Pulmonary artery endothelial cell (primary cell): ENCODE measurements around the gene FSD2. TPM values are rescaled to one million over a fixed set of nuclear protein-coding genes. Genes with fewer than 3 reads are reported as not detected.
"Not testable (repeated sequence)": the region's sequence is repeated elsewhere in the genome, so short reads cannot be mapped to it uniquely, and the experiment has no call there.

ENCODE experiments used
- DNase-seq: peaks from one replicate; pipeline ENCODE4 v3.0.0-alpha.2; 2011; ENCODE audit warnings: low read depth, low spot score
- total RNA-seq: library from RNA; depleted of rRNA; stranded (reverse); fragments of >200 nt; gene quantifications from 2 replicates; pipeline ENCODE4 v1.2.3, GENCODE V29; 2014

FSD2 gene
- total RNA-seq, 1 donor from 2014 or later, result not detected

DNA sequence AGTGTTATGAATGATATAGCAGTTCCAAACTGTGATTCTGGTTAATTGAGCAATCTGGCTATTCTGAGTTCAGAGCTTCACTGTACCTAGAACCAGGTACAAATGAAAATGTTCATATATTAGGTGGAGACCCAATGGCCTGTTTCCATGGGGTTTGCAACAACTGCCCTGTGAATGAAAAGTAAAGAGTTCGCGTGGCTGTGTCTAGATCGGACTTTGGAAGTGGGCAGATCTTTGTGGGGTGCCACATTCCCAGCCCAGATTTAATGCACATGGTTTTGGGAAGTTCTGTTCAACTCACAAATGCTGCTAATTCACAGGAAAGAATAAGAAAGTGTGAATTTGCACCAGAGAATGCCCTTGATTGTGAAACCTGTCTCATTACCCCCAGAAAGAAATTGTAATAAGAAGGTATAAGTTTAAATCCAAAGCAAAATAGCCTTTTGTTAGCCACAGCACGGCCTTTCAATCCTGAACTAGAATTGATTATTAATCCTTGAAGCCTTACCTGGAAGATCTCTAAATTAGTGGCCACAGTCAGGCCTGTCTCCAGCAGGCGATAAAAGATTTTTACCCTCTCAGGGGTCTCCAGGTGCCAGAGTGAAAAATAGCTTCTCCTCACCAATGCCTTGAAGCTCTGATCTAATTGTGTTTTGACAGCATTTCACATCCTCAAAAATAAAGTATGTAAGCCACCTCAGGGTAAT lies 26.2 kb upstream of the FSD2 start:
- DNase-seq, result no peak

DNA sequence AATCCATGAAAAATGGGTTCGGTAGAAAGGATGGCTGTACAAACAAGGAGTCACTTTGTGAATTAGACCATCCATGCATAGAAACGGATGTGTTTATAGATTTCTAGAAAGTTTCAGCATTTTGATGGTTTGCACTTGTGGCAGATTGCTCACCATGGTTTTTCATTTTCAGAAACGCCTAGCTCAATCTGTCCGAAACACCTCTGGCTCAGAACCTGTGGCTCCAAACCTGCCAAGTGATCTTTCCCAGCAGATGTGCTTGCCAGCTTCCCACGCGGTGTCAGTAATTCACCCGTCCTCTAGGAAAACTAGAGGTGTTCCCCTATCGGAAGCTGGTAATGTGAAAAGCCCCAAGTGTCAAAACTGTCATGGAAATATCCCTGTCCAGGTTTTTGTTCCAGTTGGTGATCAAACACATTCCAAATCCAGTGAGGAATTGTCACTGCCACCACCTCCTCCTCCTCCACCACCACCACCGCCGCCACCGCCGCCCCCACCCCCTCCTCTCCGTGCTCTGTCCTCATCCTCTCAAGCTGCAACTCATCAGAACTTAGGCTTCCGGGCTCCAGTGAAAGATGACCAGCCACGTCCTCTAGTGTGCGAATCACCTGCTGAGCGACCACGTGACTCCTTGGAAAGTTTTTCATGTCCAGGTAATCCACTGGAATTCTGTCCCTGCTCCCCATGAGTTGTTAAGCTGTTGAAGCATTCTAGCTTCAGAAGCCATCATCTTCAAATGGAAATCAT lies 24.7 kb upstream of the FSD2 start:
- DNase-seq, result no peak

DNA sequence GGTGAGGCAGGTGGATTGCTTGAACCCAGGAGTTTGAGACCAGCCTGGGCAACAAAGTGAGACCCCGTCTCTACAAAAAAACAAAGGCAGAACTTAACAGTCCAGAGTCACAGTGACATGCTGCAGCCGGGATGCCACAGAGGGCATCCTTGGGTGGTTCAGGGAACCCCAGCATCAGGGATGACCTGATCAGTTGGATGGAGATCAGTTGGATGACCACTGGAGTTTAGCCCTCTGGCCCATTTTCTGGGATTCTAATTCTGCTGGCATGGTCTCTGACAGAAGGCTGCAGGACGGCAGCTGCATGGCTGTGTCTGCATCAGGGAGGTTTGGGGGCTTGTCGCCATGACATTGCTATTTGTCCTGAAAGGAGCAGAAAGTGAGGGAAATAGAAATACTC lies 23.4 kb upstream of the FSD2 start:
- DNase-seq, result no peak

DNA sequence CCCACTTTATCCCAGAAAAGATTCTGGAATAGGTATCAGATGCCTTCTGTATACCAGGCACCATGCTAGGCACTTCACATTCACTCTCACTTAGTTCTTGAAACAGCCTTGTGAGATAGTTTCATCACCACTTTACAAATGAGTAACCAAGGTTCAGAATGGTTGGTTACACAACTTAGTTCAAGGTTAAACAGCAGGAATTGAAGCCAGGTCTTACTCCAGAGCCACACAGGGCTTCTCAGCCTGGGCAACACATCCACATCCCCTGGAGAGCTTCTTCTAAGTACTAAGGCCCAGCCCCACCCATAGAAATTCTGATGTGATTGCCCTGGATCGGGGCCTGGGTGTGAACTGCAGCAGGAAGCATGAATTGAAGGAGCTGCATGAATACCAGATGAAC lies 22.2 kb upstream of the FSD2 start:
- DNase-seq, result no peak

DNA sequence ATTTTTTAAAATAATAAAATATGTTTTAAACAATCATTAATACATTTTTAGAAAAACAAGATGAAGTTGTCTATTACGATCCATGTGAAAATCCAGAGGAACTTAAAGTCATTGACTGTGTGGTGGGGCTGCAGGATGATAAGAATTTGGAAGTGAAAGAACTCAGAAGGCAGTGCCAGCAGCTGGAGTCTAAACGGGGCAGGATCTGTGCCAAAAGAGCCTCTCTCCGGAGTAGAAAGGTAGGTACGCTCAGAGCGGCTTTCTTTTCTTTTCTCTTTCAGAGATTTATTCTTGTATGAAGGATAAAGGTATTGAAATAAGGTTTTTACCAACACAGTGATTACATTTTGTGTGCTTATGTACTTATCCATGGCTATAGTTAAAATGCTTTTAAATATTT lies 17.2 kb upstream of the FSD2 start:
- DNase-seq, result no peak

DNA sequence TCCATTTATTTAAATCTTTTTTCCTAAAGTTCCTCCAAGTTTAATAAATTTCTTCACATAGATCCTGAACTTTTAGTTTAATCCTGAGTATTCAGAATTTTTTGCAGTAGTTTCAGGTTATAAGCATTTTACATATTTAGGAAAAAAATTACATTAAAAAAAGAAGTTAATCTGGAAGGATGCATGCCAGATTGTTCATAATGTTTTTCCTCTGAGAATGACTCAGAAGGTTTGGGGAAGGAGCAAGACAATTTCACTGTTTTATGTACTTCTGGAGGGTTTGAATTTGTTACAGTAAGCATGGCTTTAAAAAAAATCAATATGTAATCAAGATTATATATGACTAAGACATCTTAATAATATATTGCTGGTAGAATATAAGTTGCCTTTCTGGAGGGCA lies 16.0 kb upstream of the FSD2 start:
- DNase-seq, result not testable (repeated sequence)

DNA sequence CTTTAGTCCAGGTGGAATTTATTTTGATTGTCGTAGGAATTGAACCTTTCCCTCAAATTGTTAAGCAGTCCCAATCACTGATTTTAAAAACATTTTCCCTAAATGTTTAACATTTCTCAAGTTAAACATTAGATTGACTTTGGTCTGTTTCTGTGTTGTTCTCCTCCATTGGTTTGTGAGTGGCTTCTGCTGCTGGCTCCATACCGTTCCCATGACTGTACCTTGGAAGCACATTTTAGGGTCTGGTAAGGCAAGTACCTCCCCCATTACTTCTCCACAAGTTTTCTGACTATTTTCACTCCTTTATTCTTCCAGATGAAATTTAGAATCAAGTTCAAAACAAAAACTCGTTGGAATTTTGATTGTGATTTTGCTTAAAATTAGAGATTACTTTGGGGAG lies 15.5 kb upstream of the FSD2 start:
- not testable (repeated sequence) for DNase-seq

DNA sequence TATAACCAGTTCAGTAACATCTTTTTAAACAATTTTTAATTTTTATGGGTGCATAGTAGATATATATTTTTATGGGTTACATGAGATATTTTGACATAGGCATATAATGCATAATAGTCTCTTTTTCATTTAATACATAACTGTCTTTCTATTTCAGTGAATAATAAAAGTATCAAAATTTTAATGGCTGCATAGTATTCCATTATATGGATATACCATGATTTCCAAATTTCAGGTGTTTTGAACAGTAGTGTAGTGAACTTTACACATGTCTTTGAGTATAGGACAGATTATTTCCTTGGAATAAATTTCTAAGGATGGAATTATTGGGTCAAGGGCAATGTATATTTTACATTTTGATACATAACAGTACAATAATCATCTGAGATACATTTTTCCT lies 14.3 kb upstream of the FSD2 start:
- DNase-seq, result no peak

DNA sequence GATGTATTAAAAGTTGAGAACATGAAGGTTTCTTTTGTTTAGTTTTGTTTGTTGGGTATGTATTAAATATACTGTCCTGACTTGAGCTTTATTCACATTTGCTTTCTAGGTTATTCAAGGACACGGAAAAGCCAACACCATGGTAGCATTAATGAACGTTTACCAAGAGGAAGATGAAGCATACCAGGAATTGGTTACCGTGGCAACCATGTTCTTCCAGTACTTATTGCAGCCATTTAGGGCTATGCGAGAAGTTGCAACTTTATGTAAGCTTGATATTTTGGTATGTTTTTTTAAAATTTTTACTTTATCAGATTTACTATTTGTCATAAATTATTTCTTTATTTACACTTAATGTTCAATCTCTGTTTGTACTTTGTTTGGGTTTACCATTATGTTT lies 7.1 kb upstream of the FSD2 start:
- no peak for DNase-seq

DNA sequence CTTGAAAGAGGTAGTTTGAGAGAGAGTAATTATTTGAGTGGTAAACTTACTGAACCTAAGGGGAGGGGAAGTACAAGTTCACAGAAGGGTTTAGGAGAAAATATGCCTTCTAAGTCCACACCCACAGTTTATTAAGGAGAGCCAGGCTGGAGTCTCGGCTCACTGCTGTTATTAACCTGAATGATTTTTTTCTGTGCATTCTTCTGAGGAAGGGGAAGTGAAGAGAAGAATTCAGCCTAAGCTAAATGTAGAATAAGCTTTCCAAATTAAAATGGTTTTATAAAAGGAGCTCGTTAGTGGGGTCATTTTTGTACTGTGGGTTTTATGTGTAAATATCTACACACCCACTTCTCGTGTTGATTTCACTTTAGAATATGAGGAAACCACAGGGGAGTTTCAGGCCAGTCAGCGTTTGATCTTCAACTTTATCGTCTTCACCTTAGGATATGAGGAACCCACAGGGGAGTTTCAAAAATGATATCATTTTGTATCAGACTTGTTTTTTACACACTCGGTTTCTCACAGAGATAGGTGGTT lies 5.1 kb upstream of the FSD2 start:
- DNase-seq, result no peak

DNA sequence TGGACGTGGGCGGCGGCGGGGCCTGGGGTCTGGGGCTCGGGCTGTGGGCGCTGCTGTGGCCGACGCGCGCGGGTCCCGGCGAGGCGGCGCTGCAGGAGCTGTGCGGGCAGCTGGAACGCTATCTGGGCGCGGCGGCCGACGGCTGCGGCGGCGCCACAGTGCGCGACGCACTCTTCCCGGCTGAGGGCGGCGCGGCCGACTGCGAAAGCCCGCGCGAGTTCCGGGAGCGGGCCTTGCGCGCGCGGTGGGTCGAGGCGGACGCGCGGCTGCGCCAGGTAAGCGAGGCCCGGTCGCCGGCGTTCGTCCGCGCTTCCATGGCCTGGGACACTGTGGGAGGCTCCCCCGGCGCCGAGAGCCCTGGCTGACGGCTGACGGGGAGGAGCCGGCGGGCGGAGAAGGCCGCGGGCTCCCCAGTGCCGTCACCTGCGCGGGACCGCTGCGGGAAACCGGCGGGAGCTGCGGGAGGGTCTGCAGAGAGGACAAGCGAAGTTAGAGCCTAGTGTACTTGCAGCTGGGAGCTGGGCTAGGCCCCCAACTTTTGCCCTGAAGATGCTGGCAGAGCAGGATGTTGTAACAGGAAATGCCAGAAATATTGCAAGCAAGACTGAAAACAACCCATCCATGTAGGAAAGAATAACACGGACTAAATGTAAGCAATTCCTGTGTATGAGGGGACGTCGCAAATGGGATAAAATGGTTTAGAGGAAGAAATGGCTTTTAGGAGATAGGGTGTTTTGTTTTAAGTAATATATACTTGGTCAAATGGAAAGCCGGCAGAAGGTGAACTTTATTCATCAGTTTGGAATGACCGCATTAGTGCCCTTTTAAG lies 4.4 kb upstream of the FSD2 start:
- DNase-seq, result no peak

DNA sequence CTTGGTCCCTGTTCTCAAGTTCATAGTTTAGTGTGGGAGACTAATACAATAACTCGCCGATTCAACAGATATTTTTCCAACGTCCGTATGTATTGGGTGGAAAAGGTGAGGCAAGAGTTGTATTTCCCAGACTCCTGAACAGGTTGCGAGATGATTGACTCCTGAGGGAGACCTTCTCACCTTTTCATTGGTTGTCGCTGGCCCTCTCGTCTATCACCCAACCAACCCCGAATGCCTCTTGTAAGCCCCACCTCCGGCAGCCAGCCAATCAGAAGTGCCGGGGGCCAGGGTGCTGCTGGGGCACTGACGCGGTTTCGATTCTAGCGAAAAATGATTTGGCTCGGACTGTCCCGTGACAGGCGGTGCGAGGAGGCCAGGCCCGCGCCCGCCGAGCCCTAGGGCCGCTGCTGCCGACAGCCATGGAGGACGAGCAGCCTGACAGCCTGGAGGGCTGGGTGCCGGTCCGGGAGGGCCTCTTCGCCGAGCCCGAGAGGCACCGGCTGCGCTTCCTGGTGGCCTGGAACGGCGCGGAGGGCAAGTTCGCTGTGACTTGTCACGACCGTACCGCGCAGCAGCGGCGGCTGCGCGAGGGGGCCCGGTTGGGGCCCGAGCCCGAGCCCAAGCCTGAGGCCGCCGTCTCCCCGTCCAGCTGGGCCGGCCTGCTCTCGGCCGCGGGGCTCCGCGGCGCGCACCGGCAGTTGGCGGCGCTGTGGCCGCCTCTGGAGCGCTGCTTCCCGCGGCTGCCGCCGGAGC lies 3.6 kb upstream of the FSD2 start, which contains the start of gene WHAMM:
Gene WHAMM (plus strand): TSS at position 321 of the 753 bp plus-strand sequence. CDS start 99 bp downstream, at position 420.
- DNase-seq, result peak; percentile 97

DNA sequence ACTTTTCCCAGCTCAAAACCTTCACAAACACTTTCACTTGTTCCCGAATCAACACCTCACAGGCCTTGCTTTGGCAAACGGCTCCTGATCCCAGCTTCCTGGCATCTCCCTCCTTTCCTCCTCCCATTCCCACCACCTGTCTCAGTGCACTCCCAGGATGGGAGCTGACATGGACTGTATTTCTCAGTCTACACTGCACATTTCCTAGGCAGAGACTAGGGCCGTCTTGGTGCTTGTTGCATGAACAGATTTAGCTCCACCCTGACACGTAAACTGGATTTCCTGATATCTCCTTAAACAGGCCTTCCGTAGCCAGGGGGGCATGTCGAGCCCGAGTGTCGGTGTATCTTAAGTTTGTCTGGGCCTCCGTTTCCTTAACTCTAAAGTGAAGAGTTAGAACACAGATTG lies 2.8 kb upstream of the FSD2 start:
- no peak for DNase-seq

DNA sequence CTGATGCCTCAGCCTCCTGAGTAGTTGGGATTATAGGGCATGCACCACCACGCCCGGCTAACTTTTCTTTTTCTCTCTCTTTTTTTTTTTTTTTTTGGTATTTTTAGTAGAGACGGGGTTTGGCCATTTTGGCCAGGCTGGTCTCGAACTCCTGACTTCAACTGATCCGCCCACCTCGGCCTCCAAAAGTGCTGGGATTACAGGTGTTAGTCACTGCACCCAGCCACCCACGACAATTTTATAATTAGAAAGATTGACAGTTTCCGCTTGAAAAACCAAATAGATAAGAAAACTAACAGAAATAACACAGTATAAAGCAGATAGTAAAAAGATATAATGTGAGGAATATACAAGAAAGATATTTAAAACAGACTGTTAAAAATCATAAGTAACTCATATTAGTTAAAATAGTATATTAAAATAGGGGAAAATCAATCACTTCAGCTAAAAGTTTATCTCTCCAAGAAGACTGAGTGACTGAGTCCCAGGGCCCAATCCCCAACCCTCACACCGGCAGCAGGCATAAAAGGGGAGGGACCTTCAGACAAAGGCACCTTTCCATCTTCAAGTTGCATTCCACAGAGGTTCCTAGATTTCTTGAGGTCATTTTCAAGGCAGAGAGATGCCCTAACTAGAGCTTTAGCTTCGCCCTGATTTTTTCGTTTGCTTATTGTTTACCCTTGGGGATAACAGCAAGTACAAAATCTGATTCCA lies 2.2 kb upstream of the FSD2 start:
- no peak for DNase-seq

DNA sequence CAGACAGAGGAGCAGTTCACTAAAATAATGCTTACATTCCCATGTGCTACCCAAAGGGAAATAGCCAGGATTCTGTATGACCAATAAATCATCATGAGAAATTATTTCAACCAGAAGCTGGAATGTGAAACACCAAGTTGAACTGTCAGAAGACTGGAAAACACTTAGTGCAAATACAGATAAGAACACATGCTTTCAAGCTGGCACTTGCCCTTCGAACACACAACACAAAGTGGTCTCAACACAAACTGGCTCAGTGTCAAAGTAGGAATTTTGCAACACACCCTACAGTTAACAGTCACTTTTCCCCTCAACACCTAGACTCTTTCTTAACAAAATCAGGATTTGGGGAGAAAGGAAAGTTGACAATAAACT lies 1.3 kb downstream of the FSD2 start:
- no peak for DNase-seq

DNA sequence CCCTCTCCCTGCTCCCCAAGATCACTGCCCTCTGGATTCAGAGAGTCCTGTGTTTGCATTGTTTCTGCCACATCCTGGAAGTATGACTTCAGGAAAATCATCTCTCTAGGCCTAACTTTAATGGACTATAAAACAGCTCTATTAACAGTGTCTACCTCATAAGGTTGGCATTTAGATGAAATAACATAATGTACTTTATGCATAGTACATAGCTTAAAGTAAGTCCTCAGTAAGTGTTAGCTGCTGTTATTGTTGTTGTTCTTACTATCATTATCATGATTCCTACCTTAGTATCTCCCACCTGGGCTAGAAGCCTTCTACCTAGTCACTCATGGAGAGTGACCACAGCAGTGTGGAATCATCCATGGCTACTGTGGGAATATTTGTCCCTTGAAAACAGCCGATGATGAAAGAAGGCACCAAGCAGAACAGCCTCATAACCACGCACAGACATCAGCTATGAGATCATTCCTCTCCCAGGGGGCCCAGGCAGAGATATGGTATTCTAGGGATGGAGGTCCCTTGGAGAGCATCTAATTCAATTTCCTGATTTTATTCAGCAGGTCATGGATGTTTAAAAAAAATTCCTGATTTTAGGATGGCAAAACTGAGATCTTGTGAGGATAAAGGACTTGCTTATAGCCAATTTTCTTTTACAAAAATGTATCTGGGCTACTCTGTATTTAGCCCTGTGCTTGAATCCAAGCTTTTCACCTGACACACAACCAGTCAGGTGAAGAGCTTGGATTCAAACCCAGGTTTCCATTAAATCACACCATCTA lies 1.9 kb downstream of the FSD2 start:
- DNase-seq, result no peak

DNA sequence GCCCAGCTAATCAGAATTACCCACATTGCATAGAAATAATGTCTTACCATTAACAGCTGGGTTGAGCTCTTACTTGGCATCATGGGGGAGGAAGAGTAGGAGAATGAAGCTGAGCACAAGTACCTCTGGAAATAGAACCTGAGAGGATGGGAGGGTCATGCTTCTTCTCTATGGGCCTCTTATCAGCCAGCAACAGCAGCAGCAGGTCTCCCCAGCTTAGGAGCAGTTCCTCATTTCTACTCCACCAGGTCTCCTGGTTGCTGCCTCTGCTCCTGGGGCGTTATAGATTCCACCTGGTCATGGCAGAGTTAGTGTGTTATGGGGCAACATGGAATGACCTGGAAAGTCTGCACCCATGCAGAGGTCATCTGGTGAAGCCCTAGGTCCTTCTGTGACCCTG lies 3.4 kb downstream of the FSD2 start:
- DNase-seq, result no peak

DNA sequence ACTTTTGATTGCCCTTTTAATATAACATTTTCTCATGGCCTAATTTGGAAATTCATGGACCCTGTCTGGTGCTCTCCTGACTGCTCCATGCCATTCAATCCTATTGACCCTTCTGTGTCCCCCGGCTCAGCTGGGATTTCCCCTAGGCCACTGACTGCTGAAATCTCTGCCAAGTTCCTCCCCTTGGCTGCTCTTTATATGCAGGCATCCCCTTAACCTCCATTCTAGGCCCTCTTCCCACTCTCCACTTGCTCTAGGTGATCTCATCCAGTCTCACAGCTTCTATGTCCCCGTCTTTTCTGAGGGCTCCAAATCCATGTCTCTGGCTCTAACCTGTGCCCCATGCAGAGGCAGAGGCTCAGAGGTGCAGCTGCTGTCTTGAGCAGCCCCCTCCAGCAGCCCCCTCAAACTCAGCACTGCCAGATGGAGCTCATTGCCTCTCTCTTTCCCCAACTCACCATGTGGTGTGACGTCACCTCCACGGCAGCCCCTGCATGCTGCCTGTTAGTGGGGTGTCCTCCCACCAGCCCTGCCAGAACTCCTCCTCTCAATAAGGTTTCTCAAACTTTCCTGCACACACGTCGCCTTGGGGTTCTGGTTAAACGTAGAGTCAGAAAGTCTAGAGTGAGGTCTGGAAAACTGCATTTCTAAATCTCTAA lies 6.6 kb downstream of the FSD2 start:
- no peak for DNase-seq

DNA sequence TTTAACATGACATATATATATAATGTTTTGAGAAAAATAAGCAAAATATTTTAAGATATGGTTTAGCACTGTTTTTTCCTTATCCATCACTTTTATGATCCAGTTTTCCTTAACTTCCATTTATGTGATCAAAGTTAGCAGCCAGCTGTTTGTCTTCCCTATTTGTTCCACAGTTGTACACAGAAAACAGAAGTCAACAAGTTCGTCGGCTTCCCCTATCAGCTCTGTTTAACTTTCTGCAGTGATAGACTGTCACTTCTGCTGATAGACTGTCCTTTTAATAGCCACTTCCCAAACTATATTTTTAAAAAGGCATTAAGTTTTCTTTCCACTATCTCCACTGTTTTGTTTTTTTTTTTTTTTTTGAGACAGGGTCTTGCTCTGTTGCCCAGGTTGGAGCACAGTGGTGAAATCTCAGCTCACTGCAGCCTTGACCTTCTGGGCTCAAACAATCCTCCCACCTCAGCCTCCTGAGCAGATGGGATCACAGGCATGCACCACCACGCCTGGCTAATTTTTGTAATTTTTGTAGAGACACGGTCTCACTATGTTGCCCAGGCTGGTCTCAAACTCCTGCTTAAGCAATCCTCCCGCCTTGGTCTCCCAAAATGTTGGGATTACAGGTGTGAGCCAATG lies 7.2 kb downstream of the FSD2 start:
- no peak for DNase-seq
